ENCODE data around the gene SIK3.

SIK3 gene

DNA sequence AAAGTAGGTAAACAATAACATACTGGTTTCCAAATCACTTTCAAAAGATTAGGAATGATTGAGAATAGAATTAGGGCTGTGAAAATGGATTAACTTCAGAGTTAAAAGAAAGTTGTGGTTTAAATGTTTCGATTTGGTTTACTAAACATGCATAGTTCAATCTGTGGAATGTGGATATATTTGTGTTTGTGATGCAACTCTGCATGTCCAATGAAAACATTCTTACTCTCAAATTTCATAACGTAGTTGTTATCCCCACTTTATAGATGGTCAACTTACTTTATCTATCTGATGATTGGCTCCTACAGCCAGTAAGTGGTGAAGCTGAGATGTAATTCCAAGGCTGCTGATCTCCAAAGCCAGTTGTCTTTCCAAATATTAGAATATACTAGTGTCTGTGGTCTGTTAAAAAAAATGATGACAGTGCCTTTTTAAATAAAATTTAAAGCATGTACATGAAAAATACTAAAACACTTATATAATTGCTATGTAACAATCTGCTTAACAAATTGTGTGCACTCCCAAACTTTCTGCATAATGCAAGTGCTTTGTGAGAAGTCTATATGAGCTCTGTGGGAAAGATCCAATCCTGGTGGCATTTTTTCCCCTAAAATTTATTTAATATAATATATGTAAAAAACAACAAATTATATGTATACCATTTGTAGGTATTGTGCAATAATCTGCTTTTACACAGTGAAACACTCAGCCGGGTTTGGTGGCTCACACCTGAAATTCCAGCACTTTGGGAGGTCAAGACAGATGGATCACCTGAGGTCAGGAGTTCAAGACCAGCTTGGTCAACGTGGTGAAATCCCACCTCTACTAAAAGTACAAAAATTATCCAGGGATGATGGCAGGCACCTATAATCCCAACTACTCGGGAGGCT lies 9.7 kb upstream of the SIK3 start:
- no peak for DNase-seq

DNA sequence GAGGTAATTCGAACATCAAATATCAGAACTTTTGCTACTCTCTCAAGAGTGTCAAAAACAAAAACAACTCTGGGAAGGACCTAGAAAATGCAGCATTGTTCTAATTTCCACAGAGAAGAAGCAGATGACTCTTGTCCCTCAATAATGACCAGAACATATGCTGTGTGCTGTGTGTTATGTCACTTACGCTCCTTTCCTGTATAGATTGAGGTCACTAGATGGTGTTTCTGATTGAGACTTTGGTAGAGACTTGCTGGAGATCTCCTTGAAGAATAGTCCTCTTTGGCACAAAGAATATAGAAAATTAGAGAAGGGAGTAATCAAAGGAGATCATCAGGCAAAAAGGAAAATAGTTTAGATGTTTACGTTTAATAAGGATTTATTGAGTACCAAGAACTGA lies 2.3 kb upstream of the SIK3 start:
- DNase-seq: no peak

DNA sequence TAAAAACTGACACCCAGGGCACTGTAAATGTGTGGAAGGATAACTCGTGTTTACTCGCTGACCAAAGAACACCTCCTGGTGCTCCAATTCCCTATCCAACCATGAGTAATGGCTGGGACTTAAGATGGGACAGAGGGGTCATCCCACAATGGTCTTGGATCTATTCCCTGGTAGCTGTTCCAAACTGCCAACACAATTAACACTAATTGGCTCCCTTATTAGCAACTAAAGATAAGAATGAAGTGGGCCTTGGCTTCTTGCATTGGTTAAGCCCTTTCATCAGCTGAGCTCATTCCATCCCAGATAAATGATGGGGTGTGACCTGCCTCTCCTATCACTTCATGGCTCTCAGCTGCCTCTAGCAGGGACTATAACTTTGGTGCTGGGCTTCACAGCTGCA lies 1.5 kb upstream of the SIK3 start:
- no peak for DNase-seq

DNA sequence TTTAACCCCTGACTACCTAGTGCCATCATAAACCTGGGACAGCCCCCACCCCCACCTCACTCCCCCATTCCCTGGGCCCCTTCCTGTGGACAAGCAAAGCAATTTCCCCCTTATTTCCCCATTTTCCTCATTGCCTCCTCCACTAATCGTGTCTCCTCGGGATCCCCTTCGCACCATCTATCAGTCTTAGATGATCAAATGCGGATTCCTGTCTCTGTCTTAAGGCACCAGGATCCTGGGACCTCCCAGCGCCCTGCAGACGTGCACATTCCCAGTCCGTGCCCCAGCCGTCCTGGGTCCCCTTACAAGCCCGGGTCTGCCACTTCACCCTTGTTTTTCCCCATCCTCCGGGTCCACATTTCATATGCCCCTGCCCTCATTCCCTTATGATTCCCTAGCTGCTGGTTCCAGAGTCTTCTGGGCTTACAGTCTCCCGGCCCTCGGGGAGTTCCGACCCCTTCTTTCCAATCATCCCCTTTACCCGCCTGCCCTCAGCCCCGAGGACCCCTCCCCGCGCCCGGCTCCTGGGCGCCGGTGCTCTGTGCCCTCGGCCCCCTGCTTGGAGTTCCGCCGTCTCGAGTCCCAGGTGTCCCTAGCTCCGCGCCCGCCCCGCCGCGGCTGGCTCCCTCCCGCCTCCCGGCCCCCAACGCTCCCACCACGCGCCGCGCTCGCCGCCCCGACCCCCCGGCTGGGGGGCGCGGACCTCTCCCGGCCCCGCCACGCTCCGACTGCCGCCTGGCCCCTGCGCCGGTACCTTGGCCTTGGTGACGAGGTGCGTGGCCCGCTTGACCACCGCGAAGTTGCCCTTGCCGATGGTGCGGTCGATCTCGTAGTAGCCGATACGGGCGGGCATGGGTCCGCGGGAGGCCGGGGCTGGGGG lies 599 bp downstream of the SIK3 start:
- peak; percentile 58 for DNase-seq

- no peak for DNase-seq
Measured at GRCh38 chr11:117097014-117097388, 1.2 kb downstream of the SIK3 start.

DNA sequence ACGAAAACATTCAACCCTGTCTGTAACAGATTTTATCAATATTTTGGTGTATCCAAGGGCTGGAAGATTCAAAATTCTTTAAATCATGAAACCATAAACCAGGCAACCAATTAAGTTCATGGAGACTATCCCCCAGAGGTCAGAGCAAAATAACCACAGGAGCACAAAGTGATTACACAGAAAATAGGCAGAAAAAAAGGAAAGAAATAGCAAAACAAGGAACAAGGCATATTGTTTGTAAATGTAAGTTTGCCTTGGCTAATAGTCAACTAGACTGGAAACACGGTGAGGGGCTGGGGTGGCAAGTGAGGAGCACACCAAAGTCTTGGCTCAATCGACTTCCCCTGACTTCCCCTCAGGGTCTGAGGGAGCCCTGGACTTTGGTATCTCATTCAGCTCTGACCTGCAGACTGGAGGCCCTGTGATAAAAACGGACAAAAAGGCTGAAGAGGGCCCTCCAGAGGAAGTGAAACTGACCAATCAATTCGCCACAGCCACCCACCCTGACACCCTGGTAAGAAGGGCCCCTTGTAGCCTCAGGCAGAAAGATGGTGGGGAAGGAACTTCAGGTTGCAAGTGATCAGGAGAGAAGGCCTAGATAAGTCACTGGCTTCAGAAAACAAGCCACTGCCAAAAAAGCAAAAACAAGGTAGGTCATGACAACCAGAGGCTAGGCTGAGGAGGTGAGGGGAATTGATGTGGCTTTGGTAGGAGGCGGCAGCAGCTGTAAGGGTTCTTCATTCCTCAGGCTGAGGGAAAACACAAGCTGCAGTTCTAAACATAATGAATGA lies 1.8 kb downstream of the SIK3 start:
- no peak for DNase-seq

- no peak for DNase-seq
Measured at GRCh38 chr11:117095284-117096161, 2.7 kb downstream of the SIK3 start.

DNA sequence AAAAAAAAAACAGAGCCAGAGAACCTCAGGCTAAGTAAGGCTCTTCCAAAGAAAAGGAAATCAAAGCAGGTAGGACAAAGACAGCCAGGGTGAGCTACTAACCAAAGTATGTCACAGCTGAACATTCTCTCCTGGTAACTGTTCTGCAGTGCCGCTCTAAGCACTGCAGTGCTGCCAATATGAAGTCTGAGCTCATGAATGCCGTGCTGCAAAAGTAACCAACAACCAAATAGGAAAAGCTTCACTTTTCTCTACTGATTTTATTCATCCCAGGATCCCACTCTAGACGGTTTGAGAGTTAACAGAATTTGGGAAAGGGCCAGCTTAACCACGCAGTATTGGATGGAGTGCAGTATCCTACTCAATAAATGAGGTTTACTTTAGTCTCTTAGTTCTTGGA lies 3.5 kb downstream of the SIK3 start:
- DNase-seq: peak; percentile 29

GRCh38 chr11:117092951-117093590 lies 5.2 kb downstream of the SIK3 start:
- no peak for DNase-seq

GRCh38 chr11:117091753-117092477 lies 6.3 kb downstream of the SIK3 start:
- DNase-seq: no peak

DNA sequence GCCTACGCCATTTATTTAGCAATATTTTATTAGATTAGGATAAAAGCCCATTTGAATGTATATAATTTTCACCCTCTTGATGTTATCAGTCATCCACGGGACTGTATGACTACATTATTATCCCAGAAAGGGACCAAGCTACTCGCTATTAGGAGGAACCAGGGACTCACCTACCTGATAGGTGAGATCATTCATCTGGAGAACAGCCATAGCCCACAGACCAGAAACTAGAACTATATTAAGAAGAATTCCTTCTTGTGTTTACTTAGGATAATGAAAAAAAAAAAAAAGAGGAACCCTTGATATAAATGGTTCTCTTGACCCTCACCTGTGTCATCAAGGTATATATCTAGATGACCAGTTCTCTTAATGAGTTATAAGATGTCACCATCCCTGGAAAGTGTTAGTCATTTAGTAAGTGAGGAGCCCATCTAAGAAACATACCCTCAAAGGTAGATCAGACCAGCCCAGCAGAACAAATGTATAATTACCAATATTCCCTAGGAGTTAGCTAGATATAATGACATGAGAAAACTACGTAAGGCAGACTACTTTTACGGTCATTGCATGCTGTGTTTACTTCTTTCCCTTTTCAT lies 8.0 kb downstream of the SIK3 start:
- DNase-seq: no peak

DNA sequence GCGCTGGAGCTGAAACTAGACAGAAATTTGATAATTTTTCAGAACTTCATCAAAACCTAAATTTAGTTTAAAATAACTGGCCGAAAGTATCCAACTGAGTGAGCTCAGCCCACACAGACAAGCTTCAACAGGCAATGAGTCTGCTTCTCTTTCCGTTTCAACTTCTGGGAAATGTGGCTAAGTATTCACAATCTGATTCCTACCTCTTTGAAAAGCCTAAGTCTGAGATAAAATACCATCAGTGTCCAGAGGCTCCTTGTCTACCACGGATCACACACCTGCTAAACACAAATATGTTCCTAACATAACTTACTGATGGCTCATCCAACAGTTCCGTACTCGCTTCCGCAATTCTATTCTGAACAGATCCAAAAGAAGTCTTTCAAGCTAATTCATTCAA lies 8.5 kb downstream of the SIK3 start:
- no peak for DNase-seq

GRCh38 chr11:117087446-117087845 lies 10.8 kb downstream of the SIK3 start:
- DNase-seq: no peak

- DNase-seq: no peak
Measured at GRCh38 chr11:117084992-117085391, 13.2 kb downstream of the SIK3 start.

DNA sequence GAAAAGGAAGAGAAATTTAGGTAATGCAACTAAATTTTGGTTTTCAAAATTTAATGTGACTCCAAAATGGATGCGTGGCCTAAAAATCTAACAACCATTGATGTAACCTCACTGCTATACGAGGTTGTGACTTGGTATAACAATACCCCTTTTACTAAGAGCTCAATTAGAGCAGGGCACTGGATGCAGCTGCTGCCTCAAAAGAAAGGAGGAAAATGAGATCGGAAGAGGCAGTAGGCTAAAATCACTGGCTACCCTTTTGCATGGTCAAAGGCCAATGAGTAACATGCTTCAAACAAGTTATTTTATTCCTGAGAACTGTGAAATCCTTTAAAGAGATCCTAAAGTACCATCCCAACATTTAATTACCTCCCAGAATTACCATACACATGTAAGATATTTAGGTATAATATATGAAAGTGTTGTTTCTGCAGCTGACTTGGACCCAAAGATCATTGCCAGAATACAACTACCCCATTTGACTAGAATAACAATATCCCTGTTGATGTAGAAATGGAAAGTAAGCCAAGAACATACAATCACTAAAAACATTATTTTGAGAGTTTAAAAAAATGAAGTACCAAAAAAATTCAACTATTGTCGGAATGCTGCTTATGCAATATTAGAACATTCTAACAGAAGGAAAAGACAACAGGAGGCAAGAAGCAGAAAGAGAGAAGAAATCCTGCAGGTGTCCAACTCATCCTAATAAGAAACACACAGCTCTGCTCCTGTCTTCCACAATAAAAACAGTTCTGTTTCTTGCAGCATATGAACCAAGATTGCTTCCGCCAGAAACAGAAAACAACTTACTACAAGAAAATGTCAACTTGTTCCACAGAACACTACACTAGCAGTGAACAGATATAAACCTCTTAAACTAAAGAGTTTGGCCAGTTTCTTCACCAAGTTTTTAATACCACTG lies 15.0 kb downstream of the SIK3 start:
- DNase-seq: peak; percentile 43

DNA sequence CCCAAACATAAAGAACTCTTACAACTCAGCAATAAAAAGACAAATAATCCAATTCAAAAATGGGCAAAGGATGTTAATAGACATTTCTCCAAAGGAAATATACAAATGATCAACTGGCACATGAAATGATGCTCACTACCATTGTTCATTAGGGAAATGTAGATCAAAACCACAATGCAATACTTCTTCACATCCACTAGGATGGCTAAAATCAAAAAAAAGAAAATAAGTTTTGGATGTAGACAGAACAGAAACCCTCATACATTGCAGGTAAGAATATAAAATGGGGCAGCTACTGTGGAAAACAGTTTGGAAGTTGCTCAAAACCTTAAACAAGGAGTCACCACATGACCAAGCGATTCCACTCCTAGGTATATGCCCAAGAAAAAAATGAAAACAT lies 16.3 kb downstream of the SIK3 start:
- DNase-seq: no peak

GRCh38 chr11:117080370-117080769 lies 17.9 kb downstream of the SIK3 start:
- DNase-seq: no peak

DNA sequence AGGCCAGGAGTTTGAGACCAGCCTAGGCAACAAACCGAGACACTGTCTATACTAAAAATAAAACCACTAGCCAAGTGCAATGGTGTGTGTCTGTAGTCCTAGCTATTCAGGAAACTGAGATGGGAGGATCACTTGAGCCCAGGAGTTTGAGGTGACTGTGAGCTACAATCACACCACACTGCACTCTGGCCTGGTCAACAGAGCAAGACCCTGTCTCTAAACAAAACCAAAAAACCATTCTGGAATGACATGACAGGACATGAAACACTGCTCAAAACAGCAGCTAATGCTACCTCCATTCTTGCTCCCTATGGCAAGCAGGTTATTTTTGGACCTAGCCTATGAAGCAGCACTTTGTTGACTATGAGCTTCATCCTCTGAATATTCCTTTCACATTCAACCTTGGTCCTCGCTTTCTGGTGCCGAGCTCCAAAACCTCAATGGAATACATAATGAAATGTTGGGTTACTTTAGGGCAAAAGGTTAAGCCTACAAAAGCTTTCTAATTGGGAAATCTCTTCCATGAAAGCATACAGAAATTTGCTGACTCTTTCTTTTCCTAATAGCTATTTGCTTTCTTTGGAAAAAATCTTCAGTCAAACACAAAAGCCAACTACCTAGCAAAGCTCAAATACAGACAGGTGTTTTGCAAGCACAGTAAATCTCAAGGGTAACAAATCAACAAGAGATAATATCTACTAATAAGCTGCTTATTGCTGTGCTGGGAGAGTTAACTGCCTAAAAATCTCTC lies 21.1 kb downstream of the SIK3 start:
- peak; percentile 99 for DNase-seq

DNA sequence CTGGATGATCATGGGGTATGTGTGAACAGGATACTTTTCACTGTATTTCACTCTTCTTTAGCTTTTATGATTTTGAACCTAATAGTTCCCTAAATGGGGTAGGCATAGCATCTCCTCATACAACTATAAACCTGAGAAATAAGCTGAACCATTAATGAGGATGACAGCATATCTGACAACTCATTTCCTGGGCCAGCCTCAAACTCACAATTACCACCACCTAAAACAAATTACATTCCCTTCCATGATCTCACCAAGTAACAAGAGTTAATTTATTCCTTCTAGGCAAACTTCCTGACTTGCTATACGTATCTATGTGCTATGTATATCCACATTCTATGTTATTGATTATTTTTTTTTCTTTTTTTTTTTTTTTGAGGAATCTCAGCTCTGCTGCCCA lies 23.0 kb downstream of the SIK3 start:
- DNase-seq: no peak

Data from NCI-H1105 treated with DMSO at 0.1 percent for 48 hours (cell line).